ENCODE data around the gene TSPEAR.
"Not testable (repeated sequence)": the region's sequence is repeated elsewhere in the genome, so short reads cannot be mapped to it uniquely, and the experiment has no call there.

The TSPEAR gene

GRCh38 chr21:44600118-44600978 is 111.0 kb downstream of the TSPEAR start, which contains the start of gene KRTAP10-7:
KRTAP10-7 (plus strand) TSS chr21:44600597; CDS start chr21:44600622, 25 bp downstream.
- not testable (repeated sequence) for DNase-seq

- DNase-seq, result no peak
Measured at GRCh38 chr21:44599264-44600029, 111.9 kb downstream of the TSPEAR start.

GRCh38 chr21:44598061-44598460 is 113.3 kb downstream of the TSPEAR start:
- no peak for DNase-seq

GRCh38 chr21:44596068-44596725 is 115.2 kb downstream of the TSPEAR start:
- no peak for DNase-seq

- DNase-seq, result no peak
Measured at GRCh38 chr21:44595524-44595923, 115.8 kb downstream of the TSPEAR start.

- no peak for DNase-seq
Measured at GRCh38 chr21:44594406-44594916, 116.9 kb downstream of the TSPEAR start.

GRCh38 chr21:44593598-44594405 is 117.6 kb downstream of the TSPEAR start:
- no peak for DNase-seq

GRCh38 chr21:44592446-44593311 is 118.7 kb downstream of the TSPEAR start, which contains the start of gene KRTAP10-6:
KRTAP10-6 (minus strand) TSS chr21:44592505; CDS start chr21:44592484, 21 bp downstream.
- DNase-seq, result no peak

- DNase-seq, result not testable (repeated sequence)
Measured at GRCh38 chr21:44591801-44592130, 119.6 kb downstream of the TSPEAR start.

GRCh38 chr21:44590897-44591800 is 120.2 kb downstream of the TSPEAR start:
- not testable (repeated sequence) for DNase-seq

- no peak for DNase-seq
Measured at GRCh38 chr21:44590311-44590721, 121.1 kb downstream of the TSPEAR start.

GRCh38 chr21:44589586-44590305 is 121.6 kb downstream of the TSPEAR start:
- no peak for DNase-seq

GRCh38 chr21:44589094-44589493 is 122.3 kb downstream of the TSPEAR start:
- no peak for DNase-seq

- no peak for DNase-seq
Measured at GRCh38 chr21:44585892-44586291, 125.5 kb downstream of the TSPEAR start.

GRCh38 chr21:44583800-44584147 is 127.6 kb downstream of the TSPEAR start:
- DNase-seq, result no peak

GRCh38 chr21:44583089-44583799 is 128.1 kb downstream of the TSPEAR start:
- DNase-seq, result no peak

GRCh38 chr21:44582055-44582454 is 129.3 kb downstream of the TSPEAR start:
- no peak for DNase-seq

GRCh38 chr21:44581158-44581557 is 130.2 kb downstream of the TSPEAR start:
- no peak for DNase-seq

Measured in EL (cell line).